HS-5 (cell line): ENCODE measurements around the gene GNG4.

Experiments used
- DNase-seq: peaks from one replicate; pipeline ENCODE4 v3.0.0-alpha.2; 2012; ENCODE audit warnings: low read depth

Gene GNG4

GRCh38 chr1:235649368-235650163, at the start of gene GNG4:
Gene GNG4 (minus strand): TSS chr1:235649784. CDS start chr1:235583838, 65,946 bp downstream.
- DNase-seq: no peak

DNA sequence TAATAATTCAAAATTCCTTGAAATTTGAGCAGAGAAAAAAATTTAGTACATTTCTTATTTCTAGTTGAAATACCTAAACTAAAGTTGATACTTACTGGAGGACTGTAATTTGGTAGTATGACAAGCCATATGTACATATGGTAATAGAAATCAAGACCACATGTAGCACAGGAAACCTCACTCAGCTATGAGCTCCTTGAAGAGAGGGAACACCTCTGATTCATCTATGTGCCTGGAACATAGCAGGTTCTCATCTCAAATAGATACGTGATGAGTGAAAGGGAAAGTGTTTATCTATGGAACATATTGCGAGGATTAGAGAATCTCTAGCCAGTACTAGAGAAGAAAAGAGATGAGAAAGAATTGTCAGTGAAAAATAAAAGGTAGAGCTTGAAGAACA, 47.9 kb upstream of the GNG4 start:
- no peak for DNase-seq

DNA sequence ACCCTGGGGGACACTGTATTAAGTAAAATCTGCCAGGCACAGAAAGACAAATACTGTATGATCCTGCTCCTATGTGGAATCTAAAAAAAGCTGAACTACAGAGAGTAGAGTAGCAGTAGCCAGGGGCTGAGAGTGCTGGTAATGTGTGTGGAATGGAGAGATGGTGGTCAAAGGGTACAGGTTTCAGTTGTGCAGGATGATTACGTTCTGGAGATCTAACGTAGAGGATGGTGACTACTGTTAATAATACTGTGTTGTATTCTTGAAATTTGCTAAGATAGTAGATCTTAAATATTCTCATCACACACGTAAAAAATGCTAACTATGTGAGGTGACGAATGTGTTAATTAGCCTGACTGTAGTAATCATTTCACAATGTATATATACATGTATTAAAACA, 39.8 kb upstream of the GNG4 start:
- DNase-seq: no peak

GRCh38 chr1:235688096-235688495, 38.5 kb upstream of the GNG4 start:
- no peak for DNase-seq

GRCh38 chr1:235683653-235684052, 34.1 kb upstream of the GNG4 start:
- DNase-seq: no peak

DNA sequence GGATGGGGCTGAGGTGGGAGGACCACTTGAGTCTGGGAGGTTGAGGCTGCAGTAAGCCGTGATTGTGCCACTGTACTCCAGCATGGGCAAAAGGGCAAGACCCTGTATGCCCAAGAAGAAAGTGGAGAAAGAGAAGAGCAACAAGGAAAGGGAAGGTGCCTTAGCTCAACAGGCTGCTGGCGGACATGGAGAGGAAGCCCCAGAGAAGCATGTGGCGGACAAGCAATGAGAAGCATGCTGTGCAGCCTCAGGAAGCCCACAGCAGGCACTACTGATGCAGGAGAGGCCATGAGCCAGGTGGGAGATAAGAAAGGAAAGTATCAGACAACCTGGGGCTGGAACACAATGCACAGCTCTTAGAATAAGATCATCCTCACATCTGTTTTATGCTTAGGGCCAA, 32.6 kb upstream of the GNG4 start:
- no peak for DNase-seq

DNA sequence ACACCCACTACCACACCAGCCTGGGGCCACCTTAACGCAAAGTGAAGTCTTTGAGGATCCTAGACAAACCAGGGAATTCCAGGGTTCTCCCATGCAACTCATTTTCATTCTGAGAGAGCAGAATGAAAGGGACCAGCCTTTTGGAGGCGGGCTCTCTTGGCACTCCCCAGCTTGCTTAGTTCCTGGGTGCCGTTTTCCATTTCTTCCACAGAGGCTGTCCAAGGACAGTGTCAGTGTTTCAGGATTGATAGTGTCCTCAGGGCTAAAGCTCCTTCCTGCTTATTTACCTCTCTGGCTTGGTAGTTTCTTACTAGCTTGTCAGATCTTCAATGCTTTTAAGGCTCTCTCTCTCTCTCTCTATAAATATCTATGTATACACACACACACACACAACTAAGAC, 30.1 kb upstream of the GNG4 start:
- DNase-seq: no peak

GRCh38 chr1:235679005-235679404, 29.4 kb upstream of the GNG4 start:
- DNase-seq: no peak

GRCh38 chr1:235675152-235675890, 25.7 kb upstream of the GNG4 start:
- DNase-seq: no peak

DNA sequence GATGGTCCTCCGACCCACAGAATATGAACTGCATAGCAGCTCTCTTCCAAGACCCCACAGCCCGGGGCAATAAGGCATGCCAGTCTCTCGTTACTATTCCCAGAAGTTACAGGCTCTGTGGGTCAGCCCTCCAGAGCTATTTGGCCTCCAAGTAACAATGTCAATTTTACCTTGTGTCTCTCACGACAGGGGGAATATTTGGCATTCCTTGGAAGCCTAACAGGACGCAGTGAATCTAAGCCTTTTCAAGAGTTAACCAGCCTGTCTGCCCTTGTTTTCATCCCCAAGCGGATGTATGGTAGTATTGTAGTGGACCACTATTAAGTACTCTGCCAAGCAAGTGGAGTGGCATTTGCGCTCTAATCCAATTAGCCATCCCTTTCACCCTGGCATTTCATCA, 24.4 kb upstream of the GNG4 start:
- DNase-seq: no peak

GRCh38 chr1:235671992-235672391, 22.4 kb upstream of the GNG4 start:
- no peak for DNase-seq

DNA sequence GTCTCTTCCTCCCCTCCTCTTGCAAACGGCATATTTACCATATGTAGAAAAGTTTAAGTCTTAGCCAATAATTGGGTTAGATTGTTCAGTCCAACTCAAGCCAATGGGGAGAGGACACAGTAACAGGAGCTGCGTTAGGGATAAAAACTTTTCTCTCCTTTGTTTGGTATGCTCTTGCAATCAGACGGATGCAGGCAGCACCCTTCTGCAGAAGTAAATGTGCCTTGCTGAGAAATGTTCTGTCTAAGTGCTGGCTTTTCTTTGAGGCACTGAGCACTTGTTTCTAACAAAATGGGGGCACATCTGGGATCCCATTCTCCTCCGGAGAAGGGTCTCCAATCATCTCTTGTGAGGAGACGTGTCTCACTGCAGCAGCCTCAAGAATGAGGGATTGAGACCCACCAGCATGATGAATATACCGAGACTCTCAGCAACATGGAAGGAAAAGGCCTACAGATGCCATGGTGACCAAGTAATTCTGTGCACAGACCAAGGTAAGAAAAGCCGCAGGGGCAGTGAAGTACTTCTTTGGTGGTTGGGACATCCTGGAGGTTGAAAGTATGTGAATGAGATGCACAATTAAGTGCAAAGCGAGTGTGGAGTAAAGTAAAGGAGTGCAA, 20.7 kb upstream of the GNG4 start:
- DNase-seq: no peak

DNA sequence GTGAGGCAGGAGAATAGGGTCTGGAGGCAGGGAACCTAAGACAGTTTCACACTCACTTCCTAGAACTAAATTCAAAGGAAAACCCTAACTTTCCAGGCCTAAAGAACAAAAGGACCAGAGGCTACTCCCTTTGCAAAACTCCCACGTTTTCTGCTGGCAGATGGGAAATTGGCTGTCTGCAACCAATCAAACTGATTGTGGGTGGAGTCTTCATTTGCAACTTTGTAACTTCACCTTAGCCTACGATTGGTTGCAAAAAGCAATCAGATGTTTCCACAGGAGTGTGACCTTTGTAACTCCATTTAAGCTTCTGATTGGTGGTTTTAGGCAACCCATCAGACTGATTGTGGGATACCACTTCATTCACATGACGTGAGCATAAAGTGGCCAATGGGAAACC, 19.7 kb upstream of the GNG4 start:
- no peak for DNase-seq

DNA sequence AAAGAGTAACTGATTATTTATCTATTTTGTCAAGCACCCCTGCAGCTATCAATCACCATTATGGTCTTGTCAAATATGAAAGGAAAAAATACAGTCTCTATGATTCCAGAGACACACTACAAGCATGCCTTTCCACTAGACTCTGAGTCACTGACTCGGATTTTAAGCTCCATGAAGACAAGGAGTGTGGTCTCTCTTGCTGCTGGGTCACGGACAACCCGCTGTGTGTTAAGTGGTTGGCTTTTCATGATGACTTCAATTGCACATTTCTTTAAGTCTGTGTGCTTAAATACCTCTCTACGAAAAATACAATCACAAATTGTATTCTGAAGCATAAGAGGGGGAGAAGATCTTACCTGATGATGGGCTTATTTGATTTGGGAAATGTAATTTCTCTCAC, 14.0 kb upstream of the GNG4 start:
- no peak for DNase-seq

DNA sequence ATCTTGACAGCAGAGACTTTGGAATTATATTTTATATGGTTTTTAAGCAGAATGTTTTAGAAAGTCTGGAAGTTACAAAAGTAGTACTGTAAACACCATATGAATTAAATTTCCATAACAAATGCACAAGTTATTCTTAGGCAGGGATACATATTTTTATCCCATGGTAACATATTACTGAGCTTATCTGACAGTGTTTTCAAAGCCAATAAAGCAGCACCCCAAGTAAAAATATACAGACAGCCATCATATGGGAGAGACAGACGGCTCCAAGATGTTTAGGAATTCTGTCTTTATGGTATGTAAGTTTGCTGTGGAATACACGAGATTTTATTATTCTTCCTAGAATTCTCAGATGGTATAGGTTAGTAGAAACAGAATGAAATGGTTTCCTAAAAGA, 12.0 kb upstream of the GNG4 start:
- no peak for DNase-seq

DNA sequence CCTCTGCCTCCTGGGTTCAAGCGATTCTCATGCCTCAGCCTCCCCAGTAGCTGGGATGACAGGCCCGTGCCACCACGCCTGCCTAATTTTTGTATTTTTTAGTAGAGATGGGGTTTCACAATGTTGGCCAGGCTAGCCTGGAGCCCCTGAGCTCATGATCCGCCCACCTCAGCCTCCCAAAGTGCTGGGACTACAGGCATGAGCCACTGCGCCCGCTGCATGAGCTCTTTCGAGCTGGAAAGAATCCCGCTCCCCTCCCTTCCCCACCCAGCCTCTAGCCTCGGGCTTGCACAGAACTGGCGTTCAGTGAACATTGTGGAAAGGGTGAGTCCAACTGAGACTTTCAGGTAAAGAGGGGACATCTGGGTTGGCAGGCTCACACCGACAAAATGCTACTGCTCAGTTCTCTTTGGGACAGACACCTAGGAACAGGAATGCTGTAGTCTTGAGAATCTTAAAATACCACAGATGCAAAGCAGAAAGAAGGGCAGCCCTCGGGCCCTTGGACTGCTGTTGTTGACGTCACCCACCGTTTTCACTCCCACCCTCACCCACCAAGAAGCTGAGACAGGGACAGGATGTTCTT, 9.7 kb upstream of the GNG4 start:
- DNase-seq: no peak

GRCh38 chr1:235657747-235658526, 8.4 kb upstream of the GNG4 start:
- no peak for DNase-seq

GRCh38 chr1:235657269-235657668, 7.7 kb upstream of the GNG4 start:
- no peak for DNase-seq

DNA sequence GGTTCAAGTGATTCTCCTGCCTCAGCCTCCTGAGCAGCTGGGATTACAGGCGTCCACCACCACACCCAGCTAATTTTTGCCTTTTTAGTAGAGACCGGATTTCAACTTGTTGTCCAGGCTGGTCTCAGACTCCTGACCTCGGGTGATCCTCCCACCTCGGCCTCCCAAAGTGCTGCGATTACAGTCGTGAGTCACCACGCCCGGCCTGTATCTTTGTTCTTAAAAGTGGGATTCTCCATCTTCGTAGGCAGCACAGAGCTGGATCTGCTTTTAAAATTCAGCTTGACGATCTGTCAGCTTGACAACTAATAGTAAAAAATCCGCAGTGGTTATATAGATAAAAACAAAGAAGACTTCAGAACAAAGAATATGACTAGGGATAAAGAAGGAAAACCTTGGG, 2.8 kb upstream of the GNG4 start:
- DNase-seq: no peak

GRCh38 chr1:235651170-235651806, 1.7 kb upstream of the GNG4 start:
- no peak for DNase-seq

- no peak for DNase-seq
These were observed 971 bp upstream of the GNG4 start for GRCh38 chr1:235650341-235651169.
